A204.1 (cell line): ENCODE measurements around the gene PNLDC1.
"Not testable (repeated sequence)": the region's sequence is repeated elsewhere in the genome, so short reads cannot be mapped to it uniquely, and the experiment has no call there.

Experiments used
- FAIRE-seq: peaks from 2 replicates; lab custom pipeline; 2012; peaks lifted over from hg19 to GRCh38; lab: Jason Lieb, UNC

Gene PNLDC1

GRCh38 chr6:159821122-159821521 lies 21.0 kb downstream of the PNLDC1 start:
- FAIRE-seq = no peak

GRCh38 chr6:159821726-159822125 lies 21.6 kb downstream of the PNLDC1 start:
- FAIRE-seq = no peak

DNA sequence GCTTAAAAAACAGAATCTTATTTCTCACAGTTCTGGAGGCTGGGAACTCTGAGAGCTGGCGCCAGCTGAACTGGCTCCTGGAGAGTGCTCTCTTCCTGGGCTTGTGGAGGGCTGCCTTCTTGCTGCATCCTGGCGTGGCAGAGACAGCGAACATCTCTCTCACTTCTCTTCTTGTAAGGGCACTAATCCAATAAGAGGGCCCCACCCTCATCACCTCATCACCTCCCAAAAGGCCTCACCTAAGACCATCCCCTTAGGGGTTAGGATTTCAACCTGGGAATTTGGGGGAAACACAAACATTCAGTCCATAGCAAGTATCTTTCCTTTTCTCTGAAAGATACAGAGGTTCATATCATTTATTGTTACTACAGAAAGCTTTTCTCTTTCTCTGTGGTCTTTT lies 23.9 kb downstream of the PNLDC1 start:
- no peak for FAIRE-seq

DNA sequence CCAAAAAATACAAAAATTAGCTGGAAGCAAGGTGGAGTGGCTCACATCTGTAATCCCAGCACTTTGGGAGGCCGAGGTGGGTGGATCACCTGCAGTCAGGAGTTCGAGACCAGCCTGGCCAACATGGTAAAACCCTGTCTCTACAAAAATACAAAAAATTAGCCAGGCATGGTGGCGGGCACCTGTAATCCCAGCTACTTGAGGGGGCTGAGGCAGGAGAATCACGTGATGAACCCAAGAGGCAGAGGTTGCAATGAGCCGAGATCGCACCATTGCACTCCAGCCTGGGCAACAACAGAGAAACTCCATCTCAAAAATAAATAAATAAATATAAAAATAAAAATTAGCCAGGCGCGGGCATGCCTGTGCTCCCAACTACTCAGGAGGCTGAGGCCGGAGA lies 24.6 kb downstream of the PNLDC1 start:
- FAIRE-seq = not testable (repeated sequence)

- no peak for FAIRE-seq
These were observed 25.9 kb downstream of the PNLDC1 start for GRCh38 chr6:159826004-159826403.

GRCh38 chr6:159826968-159827647 lies 27.0 kb downstream of the PNLDC1 start:
- FAIRE-seq = no peak

- FAIRE-seq = no peak
These were observed 28.0 kb downstream of the PNLDC1 start for GRCh38 chr6:159828074-159828473.

- no peak for FAIRE-seq
These were observed 29.4 kb downstream of the PNLDC1 start for GRCh38 chr6:159829526-159829925.

DNA sequence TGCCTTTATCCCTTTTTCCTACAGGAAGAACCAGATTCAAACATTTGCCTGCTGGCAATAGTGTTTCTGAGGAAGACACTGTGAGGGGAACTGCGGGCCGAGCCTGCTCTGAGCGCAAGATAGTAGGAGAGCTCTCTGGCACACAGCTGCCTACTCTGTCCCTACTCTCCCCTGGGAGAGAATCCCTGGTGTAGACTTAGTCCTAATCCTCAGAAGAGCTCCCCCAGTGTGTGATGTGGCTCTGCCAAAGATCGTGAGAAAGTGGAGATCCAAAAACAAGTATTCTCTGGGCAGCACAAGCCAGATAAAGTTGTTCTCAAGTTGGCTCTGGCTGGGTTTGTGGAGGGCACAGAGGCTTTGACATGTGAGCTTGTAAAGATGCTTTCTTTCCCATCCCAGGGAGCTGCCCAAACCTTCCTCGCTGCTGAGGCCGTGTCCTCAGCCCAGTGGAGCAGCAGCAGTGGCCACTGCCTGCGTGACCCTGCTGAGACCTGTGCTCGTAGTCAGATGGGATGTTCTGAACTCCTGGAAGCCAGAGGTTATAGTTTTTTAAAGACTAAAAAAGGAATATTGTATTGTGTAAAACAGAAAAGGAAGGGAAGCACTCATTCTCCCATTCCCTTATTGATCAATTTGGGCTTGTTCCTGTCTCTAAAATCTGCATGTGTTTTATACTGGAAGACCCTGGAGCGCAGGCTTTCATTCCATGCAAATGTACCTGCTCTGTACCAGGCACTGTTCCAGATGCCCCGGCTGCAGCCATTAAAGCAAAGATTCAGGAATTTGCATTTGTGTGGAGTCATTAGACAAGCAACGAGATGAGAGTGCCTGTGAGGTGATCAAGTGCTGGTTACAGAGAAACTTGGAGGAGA lies 30.7 kb downstream of the PNLDC1 start:
- FAIRE-seq = no peak

DNA sequence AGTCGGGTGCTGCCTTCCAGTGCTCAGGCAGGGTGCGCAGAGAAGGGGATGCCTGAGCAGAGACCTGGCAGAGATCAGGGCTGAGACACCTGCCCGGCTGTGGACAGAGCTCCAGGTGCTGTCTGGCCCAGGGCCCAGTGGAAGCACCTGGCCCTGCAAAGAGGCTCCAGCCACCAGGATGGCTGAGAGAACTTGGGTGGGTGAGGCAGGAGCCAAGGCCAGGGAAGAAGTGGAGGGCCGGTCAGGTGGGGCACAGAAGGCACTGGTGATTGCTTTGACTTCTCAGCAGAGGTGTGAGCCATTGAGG lies 31.2 kb downstream of the PNLDC1 start:
- FAIRE-seq = no peak

DNA sequence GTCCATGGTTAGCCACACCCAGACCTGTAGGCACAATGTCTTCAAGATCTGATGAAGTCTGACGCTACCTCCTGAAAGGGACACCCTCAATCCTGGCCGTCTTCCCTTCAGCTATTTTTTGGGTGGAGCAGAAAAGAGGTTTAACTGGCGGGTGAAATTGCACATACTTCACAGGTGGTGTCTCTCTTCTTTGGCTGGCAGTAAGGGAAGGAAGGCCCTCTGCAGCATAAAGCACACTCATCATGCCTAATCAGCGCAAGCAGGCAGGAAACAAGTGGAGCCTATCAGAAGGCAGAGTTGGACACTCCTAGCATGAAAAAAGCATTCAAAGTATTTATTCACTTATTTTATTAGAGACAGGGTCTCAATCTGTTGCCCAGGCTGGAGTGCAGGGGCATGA lies 32.9 kb downstream of the PNLDC1 start:
- no peak for FAIRE-seq

- FAIRE-seq = no peak
These were observed 33.5 kb downstream of the PNLDC1 start for GRCh38 chr6:159833556-159833955.

DNA sequence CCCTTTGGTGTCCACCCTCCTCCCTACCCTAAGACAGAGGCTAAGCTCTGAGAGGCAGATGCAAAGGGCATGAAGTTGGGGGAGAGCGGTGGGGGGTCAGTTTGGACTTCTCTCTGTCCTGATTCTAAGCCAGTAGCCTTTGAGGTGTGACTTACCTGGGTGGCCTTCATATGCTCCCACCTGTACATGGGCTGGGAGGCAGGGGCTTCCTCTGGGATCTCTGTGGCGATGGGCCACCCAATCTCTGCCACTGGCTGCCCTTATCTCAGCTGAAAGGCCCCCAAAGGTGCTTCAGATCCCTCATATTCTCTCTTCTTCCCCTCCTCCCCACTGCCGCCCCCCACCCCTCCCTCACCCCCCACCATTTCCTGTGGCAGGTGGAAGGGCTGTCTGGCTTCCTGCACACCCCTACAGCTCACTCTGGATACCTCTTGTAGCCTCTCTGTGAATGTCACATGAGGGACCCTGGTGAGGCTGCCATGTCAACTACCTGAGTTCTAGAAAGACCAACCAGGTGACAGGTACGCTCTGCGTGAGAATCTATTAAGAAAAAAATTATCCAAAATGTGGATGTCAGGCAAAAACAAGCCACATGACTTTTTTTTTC lies 34.0 kb downstream of the PNLDC1 start:
- no peak for FAIRE-seq

GRCh38 chr6:159836718-159837490 lies 36.8 kb downstream of the PNLDC1 start:
- no peak for FAIRE-seq

- no peak for FAIRE-seq
These were observed 37.4 kb downstream of the PNLDC1 start for GRCh38 chr6:159837511-159837910.

DNA sequence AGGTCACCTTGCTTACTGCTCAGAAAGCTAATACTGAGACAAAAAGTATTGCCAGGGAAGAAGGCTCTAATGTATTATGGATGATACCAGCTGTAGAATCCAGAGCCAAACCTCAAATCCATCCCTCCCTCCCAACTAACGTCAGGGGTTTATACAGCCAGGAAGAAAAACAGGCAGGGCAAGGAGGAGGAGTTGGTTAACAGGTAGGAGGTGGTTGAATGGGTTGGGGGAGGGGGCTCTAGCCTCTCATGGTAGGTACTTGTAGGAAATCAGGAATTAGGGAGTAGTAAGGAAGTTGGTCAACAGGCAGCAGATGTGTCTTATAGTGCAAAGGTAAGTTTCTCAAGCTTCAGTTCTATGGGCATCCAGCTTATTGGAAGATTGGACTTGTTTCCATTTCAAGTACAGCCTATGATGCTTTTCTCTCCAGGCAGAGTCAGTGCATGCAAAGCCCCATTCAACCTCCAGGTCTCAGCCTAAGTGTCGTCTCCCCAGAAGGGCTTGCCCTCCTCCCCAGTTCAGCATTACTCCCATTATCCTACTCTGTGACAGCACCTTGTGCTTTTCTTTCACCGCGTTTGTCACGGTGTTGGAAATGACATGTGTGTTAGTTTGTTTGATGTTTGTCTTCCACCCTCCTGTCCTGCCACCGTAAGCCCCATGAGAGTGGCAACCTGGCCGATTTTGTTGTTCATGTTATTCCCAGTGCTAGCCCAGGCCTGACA lies 38.1 kb downstream of the PNLDC1 start:
- FAIRE-seq = no peak

DNA sequence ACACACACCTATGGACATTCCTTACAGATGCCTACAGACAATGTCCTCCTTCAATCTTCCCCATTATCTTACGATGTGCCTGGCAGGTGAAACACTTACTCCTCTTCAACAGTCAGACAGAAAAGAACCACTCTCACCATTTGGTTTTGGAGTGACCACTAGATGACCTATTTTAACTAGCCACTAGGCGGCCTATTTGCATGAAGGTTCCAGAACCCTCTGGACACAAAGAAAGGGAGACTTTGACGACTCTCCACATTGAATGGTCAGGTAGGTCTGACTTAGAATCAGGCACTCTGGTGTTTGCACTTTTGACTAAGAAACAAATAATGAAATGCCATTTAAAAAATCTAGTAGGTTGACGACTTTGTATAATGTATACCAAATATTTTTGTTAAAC lies 42.0 kb downstream of the PNLDC1 start:
- FAIRE-seq = no peak

GRCh38 chr6:159844737-159845645 lies 44.9 kb downstream of the PNLDC1 start:
- no peak for FAIRE-seq

DNA sequence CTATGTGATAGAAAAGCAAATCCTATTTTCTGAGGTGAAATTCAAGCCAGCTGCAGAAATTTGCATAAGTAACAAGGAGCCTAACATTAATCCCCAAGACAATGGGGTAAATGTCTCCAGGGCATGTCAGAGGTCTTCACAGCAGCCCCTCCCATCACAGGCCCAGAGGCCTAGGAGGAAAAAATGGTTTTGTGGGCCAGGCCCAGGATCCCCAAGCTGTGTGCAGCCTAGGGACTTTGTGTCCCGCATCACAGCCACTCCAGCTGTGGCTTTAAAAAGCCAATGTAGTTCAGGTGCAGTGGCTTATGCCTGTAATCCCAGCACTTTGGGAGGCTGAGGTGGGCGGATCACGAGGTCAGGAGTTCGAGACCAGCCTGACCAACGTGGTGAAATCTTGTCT lies 48.5 kb downstream of the PNLDC1 start:
- FAIRE-seq = not testable (repeated sequence)

- not testable (repeated sequence) for FAIRE-seq
These were observed 49.8 kb downstream of the PNLDC1 start for GRCh38 chr6:159849851-159850250.

DNA sequence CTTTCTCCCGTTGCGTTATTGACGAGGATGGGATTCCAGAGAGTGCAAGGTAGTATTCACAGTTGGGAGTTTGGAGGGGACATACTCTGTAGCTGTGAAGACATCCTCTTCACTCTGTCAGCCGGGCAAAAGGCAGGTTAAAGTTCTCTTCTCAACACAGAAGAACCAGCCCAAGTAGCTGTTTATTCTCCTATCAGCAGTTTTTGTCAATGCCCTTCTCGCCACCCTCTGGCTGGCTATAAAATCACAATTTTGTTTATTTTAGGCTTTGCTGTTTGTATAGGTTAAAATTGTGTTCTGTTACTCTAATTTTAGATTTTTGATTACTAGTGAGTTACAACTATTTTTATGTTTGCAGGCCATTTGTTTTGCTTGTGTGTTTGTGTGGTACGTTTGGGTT lies 52.8 kb downstream of the PNLDC1 start:
- no peak for FAIRE-seq
